CD14-positive monocyte (primary cell): Measurements from ENCODE around the gene RASA2. TPM values are rescaled to one million over a fixed set of nuclear protein-coding genes. Genes with fewer than 3 reads are reported as not detected.

ENCODE experiments used
- DNase-seq, 3 donors: peaks; one replicate each; pipeline ENCODE4 v3.0.0-alpha.2; 2011 to 2022
- H2AFZ ChIP-seq: 2 replicates; pipeline ENCODE4 v1.6.0; 2012; ENCODE audit warnings: mild to moderate bottlenecking, low read depth, low read length, inconsistent platforms; ENCODE audit not compliant: insufficient read depth, poor library complexity, severe bottlenecking
- H3K27ac ChIP-seq, 2 donors: 1 replicate in 1 of 2; 2 replicates in 1 of 2; pipeline ENCODE4 v1.5.1; 2012 to 2013; ENCODE audit warnings: low read length in 2 of 2, control low read depth in 1 of 2, inconsistent platforms in 1 of 2, low read depth in 1 of 2, mild to moderate bottlenecking in 1 of 2
- H3K27me3 ChIP-seq, 2 donors: one replicate each; pipeline versions ENCODE4 v1.6.0 to v1.6.1; 2011 to 2013; ENCODE audit warnings: low read length in 2 of 2; ENCODE audit not compliant: control insufficient read depth in 2 of 2, insufficient read depth in 2 of 2
- H3K36me3 ChIP-seq, 2 donors: replicated peaks in 1 of 2; 1 replicate in 1 of 2; 2 replicates in 1 of 2; pipeline versions ENCODE4 v1.5.1 to v1.6.1; 2012 to 2013; ENCODE audit warnings: low read length in 2 of 2, control low read depth in 1 of 2, inconsistent platforms in 1 of 2, mild to moderate bottlenecking in 1 of 2; ENCODE audit not compliant: insufficient read depth in 2 of 2, control insufficient read depth in 1 of 2
- H3K4me1 ChIP-seq, 2 donors: 1 replicate in 1 of 2; 2 replicates in 1 of 2; pipeline versions ENCODE4 v1.5.1 to v1.6.1; 2012 to 2013; ENCODE audit warnings: low read length in 2 of 2, control low read depth in 1 of 2, inconsistent platforms in 1 of 2, mild to moderate bottlenecking in 1 of 2, moderate library complexity in 1 of 2; ENCODE audit not compliant: insufficient read depth in 2 of 2, control insufficient read depth in 1 of 2
- H3K4me2 ChIP-seq: replicated peaks from 2 replicates; pipeline ENCODE3; 2012; ENCODE audit warnings: low read length, moderate library complexity, mild to moderate bottlenecking; ENCODE audit not compliant: poor library complexity, severe bottlenecking; ENCODE audit errors: extremely low read depth
- H3K4me3 ChIP-seq, 3 experiments: fragments of 200-600 bp in 1 of 3; sonication (generic) in 1 of 3; replicated peaks in 1 of 3; 1 replicate in 2 of 3; 2 replicates in 1 of 3; pipeline ENCODE4 v1.5.1; 2011 to 2013; ENCODE audit warnings: low read length in 3 of 3, mild to moderate bottlenecking in 3 of 3, control low read depth in 2 of 3, low read depth in 2 of 3, inconsistent platforms in 1 of 3, moderate library complexity in 1 of 3
- H3K79me2 ChIP-seq: 2 replicates; pipeline ENCODE4 v1.6.0; 2012; ENCODE audit warnings: mild to moderate bottlenecking, control low read depth, inconsistent platforms, low read length, moderate library complexity; ENCODE audit not compliant: insufficient read depth
- H3K9ac ChIP-seq: 2 replicates; pipeline ENCODE4 v1.6.0; 2017; ENCODE audit warnings: low read length, mild to moderate bottlenecking; ENCODE audit not compliant: insufficient read depth, poor library complexity, severe bottlenecking
- H3K9me3 ChIP-seq, 2 donors: replicated peaks in 1 of 2; 1 replicate in 1 of 2; 2 replicates in 1 of 2; pipeline versions ENCODE4 v1.5.1 to v1.6.1; 2012 to 2013; ENCODE audit warnings: low read length in 2 of 2, control low read depth in 1 of 2; ENCODE audit not compliant: control insufficient read depth in 1 of 2, insufficient read depth in 1 of 2
- H4K20me1 ChIP-seq: 2 replicates; pipeline ENCODE4 v1.6.0; 2012; ENCODE audit warnings: mild to moderate bottlenecking, low read length, control low read depth, moderate library complexity; ENCODE audit not compliant: insufficient read depth
- H3K27ac Mint-ChIP-seq, 7 donors: one replicate each; pipeline ENCODE4 v1.8.0; 2020; ENCODE audit warnings: mild to moderate bottlenecking in 7 of 7, mixed read lengths in 7 of 7, moderate library complexity in 6 of 7, inconsistent platforms in 2 of 7
- H3K27me3 Mint-ChIP-seq, 3 donors: one replicate each; pipeline ENCODE4 v1.8.0; 2021 to 2022; ENCODE audit warnings: low read depth in 3 of 3, mild to moderate bottlenecking in 3 of 3, mixed read lengths in 3 of 3, moderate library complexity in 3 of 3, inconsistent platforms in 1 of 3
- H3K36me3 Mint-ChIP-seq, 2 donors: one replicate each; pipeline ENCODE4 v1.8.0; 2020; ENCODE audit warnings: mixed read lengths in 2 of 2, inconsistent platforms in 1 of 2, mild to moderate bottlenecking in 1 of 2
- H3K4me1 Mint-ChIP-seq: one replicate; pipeline ENCODE4 v1.8.0; 2020; ENCODE audit warnings: mild to moderate bottlenecking, mixed read lengths
- H3K4me3 Mint-ChIP-seq, 2 donors: one replicate each; pipeline ENCODE4 v1.8.0; 2020; ENCODE audit warnings: mild to moderate bottlenecking in 2 of 2, mixed read lengths in 2 of 2, moderate library complexity in 1 of 2
- H3K9me3 Mint-ChIP-seq, 7 donors: one replicate each; pipeline ENCODE4 v1.8.0; 2020 to 2022; ENCODE audit warnings: mixed read lengths in 7 of 7, mild to moderate bottlenecking in 6 of 7, moderate library complexity in 6 of 7, inconsistent platforms in 2 of 7
- CTCF ChIP-seq: fragments of 200-600 bp; IDR thresholded peaks from one replicate; pipeline ENCODE4 v1.8.0; 2022; ENCODE audit warnings: antibody characterized with exemption, mild to moderate bottlenecking
- WGBS: methylation state at CpG from one replicate; pipeline ENCODE4 v1.1.5; 2013; ENCODE audit warnings: missing lambda C conversion rate; ENCODE audit not compliant: insufficient coverage; 5-methylcytosine and 5-hydroxymethylcytosine counted together
- intact Hi-C, 2 donors: fragments of 100-400 bp; cut with micrococcal nuclease; formaldehyde crosslinking; loops; one replicate each; pipeline versions ENCODE4 v1.15.0 to v1.15.1; 2023
- polyA plus RNA-seq, 3 donors: library from polyadenylated mRNA; depleted of rRNA in 1 of 3; unstranded in 2 of 3; stranded (reverse) in 1 of 3; fragments of 300-500 nt in 2 of 3; fragments of >200 nt in 1 of 3; fragmentation: Illumina TruSeq in 2 of 3; gene quantifications; 1 replicate in 2 of 3; 2 replicates in 1 of 3; pipeline ENCODE4 v1.2.3, GENCODE V29; 2012 to 2021

Gene RASA2
- polyA plus RNA-seq, 3 donors: 7.0 to 13.5 (median 8.8) TPM

DNA sequence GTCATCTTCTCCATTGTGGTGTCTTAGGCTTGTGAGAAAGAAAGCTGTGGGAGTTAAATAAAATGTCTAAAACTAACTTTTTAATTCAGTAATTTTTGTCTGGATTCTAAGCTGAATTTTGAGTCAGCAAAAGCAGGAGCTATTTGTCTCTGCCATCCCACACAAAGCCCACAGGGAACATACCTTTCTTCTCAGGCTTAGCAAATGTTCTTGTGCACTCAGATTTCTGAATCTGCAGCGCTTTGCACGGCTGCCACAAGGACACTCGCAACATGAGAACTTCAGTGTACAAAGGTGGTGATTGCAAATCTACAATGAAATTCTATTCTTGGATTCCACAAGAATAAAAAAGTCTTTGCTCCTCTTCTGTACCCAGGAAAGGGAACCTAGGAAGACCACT, 163.0 kb downstream of the RASA2 start:
- peaks cover 0 to 3% of the 10 kb centered on the region in 2 donors for H3K36me3 Mint-ChIP-seq
- H3K4me2 ChIP-seq: no peak overlapping the region
- H3K9ac ChIP-seq: no peak overlapping the region
- H3K4me1 Mint-ChIP-seq: peaks cover 20% of the 10 kb centered on the region
- H2AFZ ChIP-seq: no peak overlapping the region
- H4K20me1 ChIP-seq: no peaks in the 10 kb centered on the region
- H3K27me3 ChIP-seq: no peaks in the 10 kb centered on the region
- no peak for DNase-seq
- H3K9me3 Mint-ChIP-seq: peaks cover 0 to 6% (median 3%) of the 10 kb centered on the region in 7 donors
- no peak for TF ChIP-seq CTCF
- WGBS: no CpG with 5 or more reads among the region's 3 CpGs
- H3K36me3 ChIP-seq: no peaks in the 10 kb centered on the region
- H3K27ac ChIP-seq: no peak overlapping the region
- H3K4me1 ChIP-seq: peaks cover 0 to 6% of the 10 kb centered on the region in 2 donors
- no peak overlapping the region for H3K4me3 ChIP-seq
- H3K4me3 Mint-ChIP-seq: no peak overlapping the region
- intact Hi-C loops: no loop called here
- H3K9me3 ChIP-seq: peaks cover 0 to 3% of the 10 kb centered on the region in 2 donors
- no peak overlapping the region for H3K27ac Mint-ChIP-seq
- no peaks in the 10 kb centered on the region for H3K79me2 ChIP-seq
- no peaks in the 10 kb centered on the region for H3K27me3 Mint-ChIP-seq

- peaks cover under 1 to 4% of the 10 kb centered on the region in 2 donors for H3K4me1 ChIP-seq
- H3K36me3 ChIP-seq: no peaks in the 10 kb centered on the region
- H3K27ac Mint-ChIP-seq: peak overlapping the region in 1 of 7 donors; percentile 50
- H3K4me3 Mint-ChIP-seq: no peak overlapping the region
- H2AFZ ChIP-seq: no peak overlapping the region
- H3K4me1 Mint-ChIP-seq: peaks cover 18% of the 10 kb centered on the region
- H3K4me3 ChIP-seq: no peak overlapping the region
- no peak overlapping the region for H3K4me2 ChIP-seq
- H3K27ac ChIP-seq: no peak overlapping the region
- no peak for TF ChIP-seq CTCF
- no peaks in the 10 kb centered on the region for H3K27me3 Mint-ChIP-seq
- H3K9ac ChIP-seq: no peak overlapping the region
- no peaks in the 10 kb centered on the region for H3K79me2 ChIP-seq
- H3K36me3 Mint-ChIP-seq: peaks cover 0 to 3% of the 10 kb centered on the region in 2 donors
- no peaks in the 10 kb centered on the region for H3K27me3 ChIP-seq
- DNase-seq: no peak
- intact Hi-C loops: no loop called here
- peaks cover 0 to 3% of the 10 kb centered on the region in 2 donors for H3K9me3 ChIP-seq
- peaks cover 0 to 6% (median 3%) of the 10 kb centered on the region in 7 donors for H3K9me3 Mint-ChIP-seq
- no peaks in the 10 kb centered on the region for H4K20me1 ChIP-seq
- WGBS: no CpG with 5 or more reads among the region's 2 CpGs
Measured at GRCh38 chr3:141650783-141651182, 164.0 kb downstream of the RASA2 start.
